Measurements from ENCODE around the gene SUCLA2.

Gene SUCLA2

GRCh38 chr13:48018637-48019036, 17.6 kb upstream of the SUCLA2 start:
- H3K9me3 ChIP-seq (ENCODE audit: severe bottlenecking), result no peaks in the 10 kb centered on the region
- H3K27ac ChIP-seq, result no peak overlapping the region
- H3K36me3 ChIP-seq, result no peaks in the 10 kb centered on the region
- H3K27me3 ChIP-seq (ENCODE audit: insufficient read depth, low read depth, severe bottlenecking), result no peaks in the 10 kb centered on the region
- no peak for TF ChIP-seq CTCF (IDR thresholded peaks at IDR 0.05; ENCODE audit: low read depth, low read length)
- DNase-seq, result no peak
- H3K4me3 ChIP-seq (ENCODE audit: low read depth, low read length), result no peak overlapping the region

- TF ChIP-seq CTCF (IDR thresholded peaks at IDR 0.05; ENCODE audit: low read depth, low read length), result no peak
- Histone ChIP-seq H3K27me3 (ENCODE audit: insufficient read depth, low read depth, severe bottlenecking) (no peaks in the 10 kb centered on the region), H3K4me3 (ENCODE audit: low read depth, low read length) (no peak overlapping the region), H3K27ac (no peak overlapping the region), H3K9me3 (ENCODE audit: severe bottlenecking) (no peaks in the 10 kb centered on the region), H3K36me3 (no peaks in the 10 kb centered on the region)
- no peak for DNase-seq
Observed at GRCh38 chr13:48014359-48014758, 13.3 kb upstream of the SUCLA2 start.

- TF ChIP-seq CTCF (IDR thresholded peaks at IDR 0.05; ENCODE audit: low read depth, low read length), result no peak
- Histone ChIP-seq H3K9me3 (ENCODE audit: severe bottlenecking) (no peaks in the 10 kb centered on the region), H3K36me3 (no peaks in the 10 kb centered on the region), H3K27ac (no peak overlapping the region), H3K27me3 (ENCODE audit: insufficient read depth, low read depth, severe bottlenecking) (no peaks in the 10 kb centered on the region), H3K4me3 (ENCODE audit: low read depth, low read length) (no peak overlapping the region)
- DNase-seq, result no peak
Observed at GRCh38 chr13:48012668-48013067, 11.6 kb upstream of the SUCLA2 start.

GRCh38 chr13:48010698-48011097, 9.6 kb upstream of the SUCLA2 start:
- Histone ChIP-seq H3K9me3 (ENCODE audit: severe bottlenecking) (no peaks in the 10 kb centered on the region), H3K27me3 (ENCODE audit: insufficient read depth, low read depth, severe bottlenecking) (no peaks in the 10 kb centered on the region), H3K4me3 (ENCODE audit: low read depth, low read length) (no peak overlapping the region), H3K36me3 (no peaks in the 10 kb centered on the region), H3K27ac (no peak overlapping the region)
- no peak for DNase-seq
- no peak for TF ChIP-seq CTCF (IDR thresholded peaks at IDR 0.05; ENCODE audit: low read depth, low read length)

GRCh38 chr13:48009284-48009683, 8.2 kb upstream of the SUCLA2 start:
- no peaks in the 10 kb centered on the region for H3K27me3 ChIP-seq (ENCODE audit: insufficient read depth, low read depth, severe bottlenecking)
- H3K4me3 ChIP-seq (ENCODE audit: low read depth, low read length), result no peak overlapping the region
- TF ChIP-seq CTCF (IDR thresholded peaks at IDR 0.05; ENCODE audit: low read depth, low read length), result no peak
- H3K9me3 ChIP-seq (ENCODE audit: severe bottlenecking), result no peaks in the 10 kb centered on the region
- no peaks in the 10 kb centered on the region for H3K36me3 ChIP-seq
- H3K27ac ChIP-seq, result no peak overlapping the region
- DNase-seq, result no peak

- no peak overlapping the region for H3K27ac ChIP-seq
- no peak for DNase-seq
- TF ChIP-seq CTCF (IDR thresholded peaks at IDR 0.05; ENCODE audit: low read depth, low read length), result no peak
- no peaks in the 10 kb centered on the region for H3K36me3 ChIP-seq
- no peaks in the 10 kb centered on the region for H3K9me3 ChIP-seq (ENCODE audit: severe bottlenecking)
- H3K4me3 ChIP-seq (ENCODE audit: low read depth, low read length), result no peak overlapping the region
- no peaks in the 10 kb centered on the region for H3K27me3 ChIP-seq (ENCODE audit: insufficient read depth, low read depth, severe bottlenecking)
Observed at GRCh38 chr13:48006396-48006795, 5.3 kb upstream of the SUCLA2 start.

Data from WERI-Rb-1 (cell line).